ENCODE data around the gene ARID4A. TPM values are rescaled to one million over a fixed set of nuclear protein-coding genes. Genes with fewer than 3 reads are reported as not detected.
A peak's percentile ranks its signal among the peaks of the same experiment; 100 is the strongest.

Gene ARID4A
- total and polyA plus RNA-seq, 2 of the 13 experiments (the other 11 are each of a cell fraction or from before 2014, with no cell fraction given) = 7.2 to 9.7 TPM

DNA sequence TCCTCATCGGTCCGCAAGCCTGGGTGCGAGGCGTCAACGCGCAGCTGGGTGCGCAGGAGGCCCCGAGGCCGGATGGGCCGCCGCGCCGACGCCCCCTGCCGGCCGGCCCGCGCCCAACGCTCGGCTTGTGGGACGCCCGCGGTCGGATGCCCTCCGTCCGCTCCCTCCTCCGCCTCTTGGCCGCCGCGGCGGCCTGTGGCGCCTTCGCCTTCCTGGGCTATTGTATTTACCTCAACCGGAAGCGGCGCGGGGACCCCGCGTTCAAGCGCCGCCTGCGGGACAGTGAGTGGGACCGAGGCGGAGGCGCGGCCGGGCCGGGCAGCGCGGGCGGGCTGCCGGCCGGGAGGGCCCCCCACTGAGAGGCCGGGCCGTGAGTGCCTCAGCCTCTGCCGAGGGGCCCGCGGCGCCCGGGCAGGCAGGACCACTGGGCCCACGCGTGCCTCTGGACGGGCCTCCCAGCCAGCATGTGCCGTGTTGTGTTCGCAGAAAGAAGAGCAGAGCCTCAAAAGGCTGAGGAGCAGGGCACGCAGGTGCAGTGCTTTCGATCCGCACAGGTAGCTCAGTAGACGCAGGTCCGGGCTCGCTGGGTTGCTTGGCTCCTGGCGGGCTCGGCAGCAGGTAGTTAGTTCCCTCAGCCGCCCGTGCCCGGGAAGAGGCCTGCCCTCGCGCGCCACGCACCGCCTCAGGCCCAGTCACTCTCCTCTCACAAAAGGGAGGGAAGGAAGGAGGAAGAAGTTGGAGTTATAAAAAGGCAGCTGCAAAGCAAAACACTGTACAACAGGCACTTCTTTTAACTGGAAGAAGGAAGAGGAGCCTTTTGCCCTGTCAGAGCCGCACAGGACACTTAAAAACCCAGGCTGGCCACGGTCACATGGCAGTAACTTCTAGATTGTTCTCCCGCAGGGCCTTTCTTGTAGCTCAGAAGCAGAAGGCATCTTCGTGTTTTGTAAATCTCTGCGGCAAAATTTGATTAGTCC lies 97.7 kb downstream of the ARID4A start, which contains the start of gene TOMM20L (continued):
- TF ChIP-seq ZNF770 (CRISPR knock-in tag; IDR thresholded peaks at IDR 0.05) (peak; percentile 83), ZBTB42 (CRISPR knock-in tag; IDR thresholded peaks at IDR 0.05) (no peak; the same call in 1 of the 2 replicates), PHF20 (CRISPR knock-in tag; IDR thresholded peaks at IDR 0.05) (peak; percentile 34; the same call in 1 of the 2 replicates), DNMT1 (CRISPR knock-in tag; IDR thresholded peaks at IDR 0.05) (no peak), MAFF (IDR thresholded peaks at IDR 0.05; ENCODE audit: low read depth, low read length) (no peak), CHD2 (IDR thresholded peaks at IDR 0.05; ENCODE audit: low read depth, low read length) (no peak), ZNF292 (CRISPR knock-in tag; IDR thresholded peaks at IDR 0.05; ENCODE audit: borderline replicate concordance, low read depth) (no peak), ZNF878 (CRISPR knock-in tag; IDR thresholded peaks at IDR 0.05) (no peak), ZNF703 (CRISPR knock-in tag; IDR thresholded peaks at IDR 0.05; ENCODE audit: borderline replicate concordance) (0 out of 2 replicates have a peak, but pooled peaks have one; percentile 64), ZNF672 (CRISPR knock-in tag; IDR thresholded peaks at IDR 0.05) (no peak), ZNF513 (CRISPR knock-in tag; conservative IDR thresholded peaks at IDR 0.05) (no peak), TOPORS (CRISPR knock-in tag; IDR thresholded peaks at IDR 0.05) (no peak), ZNF33B (CRISPR knock-in tag; IDR thresholded peaks at IDR 0.05) (no peak; the same call in 1 of the 2 replicates), NFYB (CRISPR knock-in tag; IDR thresholded peaks at IDR 0.05) (no peak), FOXK2 (IDR thresholded peaks at IDR 0.05) (no peak), KLF15 (CRISPR knock-in tag; IDR thresholded peaks at IDR 0.05; ENCODE audit: borderline replicate concordance) (peak; percentile 53; the same call in 1 of the 2 replicates), ZNF337 (CRISPR knock-in tag; IDR thresholded peaks at IDR 0.05; ENCODE audit: borderline replicate concordance, low read depth) (no peak), KLF6 (CRISPR knock-in tag; IDR thresholded peaks at IDR 0.05) (no peak), SAFB2 (CRISPR knock-in tag; IDR thresholded peaks at IDR 0.05; ENCODE audit: borderline replicate concordance, low read depth) (peak; percentile 77; the same call in 1 of the 2 replicates)
- TF ChIP-seq, protein P1, sequence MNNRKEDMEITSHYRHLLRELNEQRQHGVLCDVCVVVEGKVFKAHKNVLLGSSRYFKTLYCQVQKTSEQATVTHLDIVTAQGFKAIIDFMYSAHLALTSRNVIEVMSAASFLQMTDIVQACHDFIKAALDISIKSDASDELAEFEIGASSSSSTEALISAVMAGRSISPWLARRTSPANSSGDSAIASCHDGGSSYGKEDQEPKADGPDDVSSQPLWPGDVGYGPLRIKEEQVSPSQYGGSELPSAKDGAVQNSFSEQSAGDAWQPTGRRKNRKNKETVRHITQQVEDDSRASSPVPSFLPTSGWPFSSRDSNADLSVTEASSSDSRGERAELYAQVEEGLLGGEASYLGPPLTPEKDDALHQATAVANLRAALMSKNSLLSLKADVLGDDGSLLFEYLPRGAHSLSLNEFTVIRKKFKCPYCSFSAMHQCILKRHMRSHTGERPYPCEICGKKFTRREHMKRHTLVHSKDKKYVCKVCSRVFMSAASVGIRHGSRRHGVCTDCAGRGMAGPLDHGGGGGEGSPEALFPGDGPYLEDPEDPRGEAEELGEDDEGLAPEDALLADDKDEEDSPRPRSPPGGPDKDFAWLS (CRISPR knock-in tag; IDR thresholded peaks at IDR 0.05; ENCODE audit: borderline replicate concordance) = no peak
- TF ChIP-seq, protein P2, sequence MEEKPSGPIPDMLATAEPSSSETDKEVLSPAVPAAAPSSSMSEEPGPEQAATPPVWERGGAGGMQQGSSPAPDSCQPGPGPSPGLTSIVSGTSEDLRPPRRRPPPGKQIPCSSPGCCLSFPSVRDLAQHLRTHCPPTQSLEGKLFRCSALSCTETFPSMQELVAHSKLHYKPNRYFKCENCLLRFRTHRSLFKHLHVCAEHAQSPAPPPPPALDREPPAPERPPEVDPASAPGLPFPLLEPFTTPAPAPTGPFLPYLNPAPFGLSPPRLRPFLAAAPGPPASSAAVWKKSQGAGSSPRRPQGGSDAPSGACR (CRISPR knock-in tag; IDR thresholded peaks at IDR 0.05) = no peak; the same call in 1 of the 2 replicates

All from HepG2 (cell line).